SJSA1 (cell line): Measurements from ENCODE around the gene PDE11A. TPM values are rescaled to one million over a fixed set of nuclear protein-coding genes. Genes with fewer than 3 reads are reported as not detected.

Experiments used
- DNase-seq, 2 experiments: peaks; one replicate each; pipeline ENCODE4 v3.0.0-alpha.2; 2015 to 2020; ENCODE audit warnings: low spot score in 2 of 2, low read depth in 1 of 2
- H3K27ac ChIP-seq: fragments of 250-450 bp; sonication (Bioruptor Pico); 2 replicates; pipeline ENCODE4 v1.5.1; 2020; ENCODE audit warnings: mild to moderate bottlenecking, moderate library complexity
- H3K27me3 ChIP-seq: fragments of 250-450 bp; sonication (Bioruptor Pico); replicated peaks from 2 replicates; pipeline ENCODE4 v1.5.1; 2020; ENCODE audit warnings: mild to moderate bottlenecking, moderate library complexity
- H3K36me3 ChIP-seq: fragments of 250-450 bp; sonication (Bioruptor Pico); 2 replicates; pipeline ENCODE4 v1.5.1; 2020; ENCODE audit warnings: mild to moderate bottlenecking
- H3K4me1 ChIP-seq: fragments of 250-450 bp; sonication (Bioruptor Pico); replicated peaks from 2 replicates; pipeline ENCODE4 v1.6.1; 2021; ENCODE audit warnings: mild to moderate bottlenecking
- H3K4me3 ChIP-seq: fragments of 250-450 bp; sonication (Bioruptor Pico); 2 replicates; pipeline ENCODE4 v1.5.1; 2020; ENCODE audit warnings: mild to moderate bottlenecking
- H3K9me3 ChIP-seq: fragments of 250-450 bp; sonication (Bioruptor Pico); replicated peaks from 2 replicates; pipeline ENCODE4 v1.5.1; 2020; ENCODE audit warnings: mild to moderate bottlenecking
- total RNA-seq: library from RNA; depleted of rRNA; stranded (reverse); fragments of >200 nt; shearing (Covaris generic); gene quantifications from 2 replicates; pipeline ENCODE4 v1.2.3, GENCODE V29; 2014

Gene PDE11A
- total RNA-seq, 1 experiment from 2014 or later, result 0.42 TPM

DNA sequence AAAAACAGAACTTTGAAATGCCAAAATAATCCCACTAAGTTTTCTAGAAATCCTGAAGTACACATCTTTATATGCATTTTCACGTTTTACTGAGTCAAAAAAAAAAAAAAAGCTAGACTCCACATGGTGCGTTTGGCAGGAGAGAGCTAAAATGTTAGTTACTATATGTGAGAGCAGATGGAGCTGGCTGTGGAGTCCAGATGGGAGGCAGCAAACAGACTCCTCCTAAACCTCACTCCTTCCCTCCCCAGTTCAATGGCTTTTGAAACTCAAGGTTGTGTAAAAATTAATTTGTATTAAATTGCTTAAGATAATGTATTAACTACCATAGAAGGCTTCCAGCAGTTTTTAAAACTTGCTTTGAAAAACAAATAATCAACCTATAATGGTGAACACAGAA is 431.2 kb downstream of the PDE11A start:
- no peak overlapping the region for H3K27ac ChIP-seq
- no peak overlapping the region for H3K4me3 ChIP-seq
- no peaks in the 10 kb centered on the region; the same call in 1 of the 2 replicates for H3K27me3 ChIP-seq
- no peaks in the 10 kb centered on the region for H3K9me3 ChIP-seq
- no peaks in the 10 kb centered on the region for H3K4me1 ChIP-seq
- H3K36me3 ChIP-seq, result no peaks in the 10 kb centered on the region
- DNase-seq, result no peak

DNA sequence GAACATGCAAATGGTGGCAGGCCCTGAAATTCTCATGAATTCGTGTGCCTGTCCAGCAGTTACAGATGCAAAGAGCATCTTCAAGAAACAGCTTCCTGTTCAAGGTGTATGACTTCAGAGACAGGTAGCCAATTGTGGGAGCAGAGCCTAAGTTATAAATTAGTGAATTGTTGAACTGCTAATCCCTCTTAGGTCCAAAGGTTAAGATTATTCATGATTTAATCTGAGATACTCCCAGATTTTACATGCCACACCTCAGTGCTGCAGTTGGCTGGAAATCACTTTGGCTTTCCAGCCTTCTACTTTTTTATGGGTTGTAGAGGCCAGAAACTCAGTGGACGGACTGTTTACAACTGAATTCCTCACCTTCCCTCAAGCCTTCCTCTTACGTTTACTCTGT is 432.2 kb downstream of the PDE11A start:
- Histone ChIP-seq H3K27ac (no peak overlapping the region), H3K36me3 (no peaks in the 10 kb centered on the region)

DNA sequence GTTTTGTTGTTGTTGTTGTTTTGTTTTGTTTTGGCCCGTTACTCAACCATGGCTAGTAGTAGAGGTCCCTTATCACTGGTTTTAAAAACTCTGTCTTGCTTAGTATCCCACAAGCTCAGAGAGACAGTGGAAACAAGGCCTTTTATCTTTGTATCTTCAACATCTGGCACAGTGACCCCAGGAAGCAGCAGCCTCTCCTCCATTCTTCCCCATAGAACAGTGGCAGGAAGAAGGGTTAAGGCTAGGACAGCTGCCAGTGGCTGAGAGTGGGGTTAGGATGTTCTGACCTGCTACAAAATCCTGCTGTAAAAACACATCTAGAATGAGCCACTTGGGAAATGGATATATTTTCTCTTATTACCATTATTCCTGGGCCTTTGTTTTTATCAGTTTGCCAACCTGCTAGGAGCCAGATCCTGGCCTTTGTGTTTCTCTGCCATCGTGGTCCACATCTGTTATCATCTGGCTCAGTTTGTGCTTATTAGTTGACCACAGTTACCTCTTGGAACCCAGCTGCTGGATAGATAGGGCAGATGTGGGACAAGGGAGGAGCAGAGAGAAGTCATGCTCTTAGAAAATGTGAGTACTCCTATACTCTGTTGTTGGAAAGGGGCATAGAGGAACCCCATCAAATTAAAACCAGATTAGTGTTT is 433.2 kb downstream of the PDE11A start:
- no peak for DNase-seq
- no peak overlapping the region for H3K4me3 ChIP-seq
- no peaks in the 10 kb centered on the region; the same call in 1 of the 2 replicates for H3K27me3 ChIP-seq
- no peaks in the 10 kb centered on the region for H3K4me1 ChIP-seq
- H3K27ac ChIP-seq, result no peak overlapping the region
- H3K36me3 ChIP-seq, result no peaks in the 10 kb centered on the region
- H3K9me3 ChIP-seq, result no peaks in the 10 kb centered on the region

More for the DNA sequence above, 432.2 kb downstream of the PDE11A start:
- no peaks in the 10 kb centered on the region; the same call in 1 of the 2 replicates for H3K27me3 ChIP-seq
- no peaks in the 10 kb centered on the region for H3K4me1 ChIP-seq
- DNase-seq, result no peak
- no peak overlapping the region for H3K4me3 ChIP-seq
- H3K9me3 ChIP-seq, result no peaks in the 10 kb centered on the region

DNA sequence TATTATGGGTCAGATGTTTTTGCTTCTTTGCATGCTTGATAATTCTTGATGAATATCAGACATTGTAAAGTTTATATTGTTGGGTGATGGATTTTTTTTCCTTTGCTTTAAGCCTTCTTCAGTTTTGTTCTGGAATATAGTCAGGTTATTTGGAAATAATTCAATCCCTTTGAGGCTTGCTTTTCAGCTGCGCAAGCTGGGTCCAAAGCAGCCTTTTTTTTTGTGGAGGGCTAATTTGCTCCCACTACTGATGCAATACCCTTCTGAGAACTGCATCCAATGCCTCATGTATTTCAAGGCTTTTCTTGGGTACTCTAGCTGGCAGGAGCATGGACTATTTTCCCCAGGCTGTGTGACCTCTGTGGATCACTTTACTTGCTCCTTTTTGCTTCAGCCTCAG is 434.1 kb downstream of the PDE11A start:
- H3K36me3 ChIP-seq, result no peaks in the 10 kb centered on the region
- no peaks in the 10 kb centered on the region for H3K9me3 ChIP-seq
- no peak overlapping the region for H3K27ac ChIP-seq
- DNase-seq, result no peak
- no peaks in the 10 kb centered on the region; the same call in 1 of the 2 replicates for H3K27me3 ChIP-seq
- H3K4me3 ChIP-seq, result no peak overlapping the region
- H3K4me1 ChIP-seq, result no peaks in the 10 kb centered on the region

DNA sequence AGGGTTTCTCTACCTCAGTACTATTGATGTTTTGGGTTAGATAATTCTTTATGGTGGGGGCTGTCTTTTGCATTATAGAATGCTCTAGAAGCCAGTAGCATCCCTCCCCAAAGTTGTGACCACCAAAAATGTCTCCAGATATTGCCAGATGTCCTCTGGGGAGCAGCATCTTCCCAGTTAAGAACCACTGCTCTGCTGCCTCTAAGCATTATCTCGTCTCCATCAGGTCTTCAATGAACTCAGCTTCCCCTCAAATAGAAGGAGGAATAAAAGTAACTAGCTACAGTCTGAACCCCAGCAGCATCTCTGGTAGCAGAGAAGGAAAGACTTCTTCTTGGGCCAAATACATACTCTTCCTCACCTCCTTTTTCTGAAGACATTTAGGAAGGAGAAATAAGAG is 435.9 kb downstream of the PDE11A start:
- H3K4me1 ChIP-seq, result no peaks in the 10 kb centered on the region
- no peak overlapping the region for H3K4me3 ChIP-seq
- H3K27me3 ChIP-seq, result no peaks in the 10 kb centered on the region
- no peak overlapping the region for H3K27ac ChIP-seq
- H3K36me3 ChIP-seq, result no peaks in the 10 kb centered on the region
- H3K9me3 ChIP-seq, result no peaks in the 10 kb centered on the region
- DNase-seq, result no peak

DNA sequence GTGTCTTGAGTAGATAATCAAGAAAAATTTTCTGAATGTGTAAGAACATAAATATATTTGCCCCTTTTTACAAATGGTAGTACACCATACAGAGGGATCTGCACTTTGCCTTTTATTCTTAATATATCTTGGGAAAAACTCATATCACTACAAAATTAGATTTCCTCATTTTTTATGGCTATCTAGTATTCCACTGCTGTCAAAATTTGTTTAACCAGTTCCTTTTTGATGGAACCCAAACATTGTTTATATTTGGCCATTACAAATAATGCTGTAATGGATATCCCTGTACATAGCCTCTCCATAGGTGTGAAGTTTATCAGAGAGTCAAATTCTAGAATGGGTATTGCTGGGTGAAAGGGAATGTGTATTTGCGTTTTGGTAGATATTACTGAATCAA is 436.9 kb downstream of the PDE11A start:
- H3K4me3 ChIP-seq, result no peak overlapping the region
- DNase-seq, result no peak
- no peak overlapping the region for H3K27ac ChIP-seq
- no peaks in the 10 kb centered on the region for H3K36me3 ChIP-seq
- no peaks in the 10 kb centered on the region for H3K4me1 ChIP-seq
- H3K9me3 ChIP-seq, result no peaks in the 10 kb centered on the region
- H3K27me3 ChIP-seq, result no peaks in the 10 kb centered on the region

DNA sequence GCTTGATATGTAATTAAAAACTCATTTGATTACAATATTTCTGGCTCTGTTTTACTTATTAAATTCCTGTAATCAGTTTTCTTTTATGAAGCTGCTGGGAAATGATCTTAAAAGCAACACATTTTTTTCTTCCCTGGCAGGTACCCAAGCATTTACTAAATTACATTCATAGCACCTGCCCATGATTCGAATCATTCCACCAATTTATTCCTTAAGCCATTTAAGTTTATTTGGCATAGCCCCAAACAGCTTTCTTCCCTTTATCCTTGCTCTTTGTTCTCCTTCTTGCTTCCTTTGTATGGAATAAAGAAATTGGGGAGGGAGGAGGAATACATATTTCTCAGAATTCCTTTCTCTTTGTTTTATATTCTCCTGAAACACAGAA is 438.7 kb downstream of the PDE11A start:
- no peaks in the 10 kb centered on the region for H3K27me3 ChIP-seq
- H3K4me3 ChIP-seq, result no peak overlapping the region
- H3K9me3 ChIP-seq, result no peaks in the 10 kb centered on the region
- DNase-seq, result no peak
- H3K27ac ChIP-seq, result no peak overlapping the region
- H3K36me3 ChIP-seq, result no peaks in the 10 kb centered on the region
- no peaks in the 10 kb centered on the region for H3K4me1 ChIP-seq

DNA sequence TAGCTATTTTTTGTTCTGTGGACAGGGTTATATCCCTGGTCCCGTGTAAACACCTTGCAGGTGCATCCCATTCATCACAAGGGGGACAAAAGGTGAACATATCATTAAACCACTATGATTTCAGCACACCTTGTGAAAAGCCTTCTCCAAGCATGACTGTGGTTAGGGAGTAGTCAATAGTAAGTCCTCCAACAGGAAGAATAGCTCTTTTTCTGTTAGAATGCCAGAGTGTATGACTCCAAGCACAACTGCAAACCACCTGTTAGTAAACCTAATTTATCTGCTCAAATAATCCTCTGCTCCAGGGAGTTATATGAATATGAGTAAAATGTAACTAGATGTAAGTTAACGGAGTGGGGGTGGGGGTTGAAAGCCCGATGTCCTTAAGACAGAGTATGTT is 439.5 kb downstream of the PDE11A start:
- H3K4me1 ChIP-seq, result no peaks in the 10 kb centered on the region
- H3K27me3 ChIP-seq, result no peaks in the 10 kb centered on the region
- DNase-seq, result no peak
- H3K36me3 ChIP-seq, result no peaks in the 10 kb centered on the region
- H3K9me3 ChIP-seq, result no peaks in the 10 kb centered on the region
- no peak overlapping the region for H3K4me3 ChIP-seq
- no peak overlapping the region for H3K27ac ChIP-seq

DNA sequence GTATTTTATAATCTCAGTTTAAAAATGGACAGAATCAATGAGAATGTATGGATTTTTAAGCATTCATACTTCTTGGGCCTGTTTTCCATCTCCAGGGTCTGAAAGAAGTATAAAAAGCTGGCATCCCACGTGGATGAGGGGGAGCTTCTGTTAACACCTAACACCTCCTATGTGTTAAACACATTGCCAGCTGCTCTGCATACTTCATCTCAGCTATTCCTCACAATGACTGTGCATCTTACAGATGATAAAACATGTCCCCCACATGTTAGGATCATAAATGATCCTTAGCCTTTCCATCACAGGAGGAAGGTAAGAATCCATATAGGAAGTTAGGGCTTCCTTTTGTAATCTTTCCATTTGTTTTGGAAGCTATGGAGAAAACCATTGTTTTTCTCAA is 440.9 kb downstream of the PDE11A start:
- Histone ChIP-seq H3K4me3 (no peak overlapping the region), H3K36me3 (no peaks in the 10 kb centered on the region), H3K27me3 (no peaks in the 10 kb centered on the region), H3K4me1 (no peaks in the 10 kb centered on the region), H3K27ac (no peak overlapping the region), H3K9me3 (no peaks in the 10 kb centered on the region)
- DNase-seq, result no peak

DNA sequence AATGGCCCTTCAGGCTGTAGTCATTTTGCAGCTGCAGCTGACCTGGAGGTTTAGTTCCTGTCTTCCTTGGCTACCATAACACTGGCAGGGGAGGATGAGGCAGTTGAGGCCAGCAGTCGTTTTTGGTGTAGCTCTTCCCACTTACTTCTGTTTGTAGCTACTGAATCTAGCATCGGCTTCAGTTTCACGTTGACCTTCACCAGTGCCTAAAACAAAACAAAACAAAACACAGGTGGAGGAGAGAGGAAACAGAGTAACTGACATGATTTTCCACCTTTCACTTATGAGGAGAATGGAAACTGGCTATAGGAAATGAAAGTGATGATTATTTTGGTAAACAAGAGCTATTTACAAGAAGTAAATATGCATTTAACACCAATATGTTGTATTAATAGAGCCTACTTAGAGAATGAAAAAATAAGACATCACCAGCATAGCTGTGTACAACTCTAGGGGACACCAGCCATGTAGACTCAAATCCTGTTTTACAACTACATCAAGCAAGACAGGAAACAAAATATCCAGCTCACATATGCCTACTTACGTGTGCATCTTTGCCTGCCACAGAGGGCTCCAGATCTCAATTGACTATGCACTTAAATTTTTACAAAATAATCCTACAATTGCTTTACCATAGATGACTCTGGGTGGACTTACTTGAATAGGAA is 443.1 kb downstream of the PDE11A start:
- no peaks in the 10 kb centered on the region for H3K9me3 ChIP-seq
- no peaks in the 10 kb centered on the region for H3K4me1 ChIP-seq
- no peak for DNase-seq

DNA sequence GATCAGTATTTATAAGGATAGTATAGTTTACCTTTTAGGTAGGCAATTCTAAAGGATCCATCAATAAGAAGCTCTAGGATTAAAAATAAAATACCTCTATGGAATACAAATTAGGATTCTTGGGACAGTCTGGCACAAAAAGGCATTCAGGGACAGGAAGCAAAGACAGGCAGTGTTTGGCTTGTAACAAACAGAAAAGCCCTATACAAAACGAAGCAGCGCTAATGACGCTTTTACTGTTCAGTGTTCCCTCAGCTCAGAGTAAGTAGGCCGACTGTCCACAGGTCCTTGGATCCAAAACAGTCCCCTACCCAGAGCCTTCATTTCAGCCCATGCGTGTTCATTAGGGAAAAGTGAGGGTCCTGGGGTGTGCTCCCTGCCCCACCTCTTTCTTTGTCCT is 443.7 kb downstream of the PDE11A start:
- H3K4me3 ChIP-seq, result no peak overlapping the region
- no peak overlapping the region for H3K27ac ChIP-seq

More for the DNA sequence above, 443.1 kb downstream of the PDE11A start:
- no peak overlapping the region for H3K4me3 ChIP-seq
- H3K27ac ChIP-seq, result no peak overlapping the region
- H3K27me3 ChIP-seq, result no peaks in the 10 kb centered on the region
- H3K36me3 ChIP-seq, result no peaks in the 10 kb centered on the region

DNA sequence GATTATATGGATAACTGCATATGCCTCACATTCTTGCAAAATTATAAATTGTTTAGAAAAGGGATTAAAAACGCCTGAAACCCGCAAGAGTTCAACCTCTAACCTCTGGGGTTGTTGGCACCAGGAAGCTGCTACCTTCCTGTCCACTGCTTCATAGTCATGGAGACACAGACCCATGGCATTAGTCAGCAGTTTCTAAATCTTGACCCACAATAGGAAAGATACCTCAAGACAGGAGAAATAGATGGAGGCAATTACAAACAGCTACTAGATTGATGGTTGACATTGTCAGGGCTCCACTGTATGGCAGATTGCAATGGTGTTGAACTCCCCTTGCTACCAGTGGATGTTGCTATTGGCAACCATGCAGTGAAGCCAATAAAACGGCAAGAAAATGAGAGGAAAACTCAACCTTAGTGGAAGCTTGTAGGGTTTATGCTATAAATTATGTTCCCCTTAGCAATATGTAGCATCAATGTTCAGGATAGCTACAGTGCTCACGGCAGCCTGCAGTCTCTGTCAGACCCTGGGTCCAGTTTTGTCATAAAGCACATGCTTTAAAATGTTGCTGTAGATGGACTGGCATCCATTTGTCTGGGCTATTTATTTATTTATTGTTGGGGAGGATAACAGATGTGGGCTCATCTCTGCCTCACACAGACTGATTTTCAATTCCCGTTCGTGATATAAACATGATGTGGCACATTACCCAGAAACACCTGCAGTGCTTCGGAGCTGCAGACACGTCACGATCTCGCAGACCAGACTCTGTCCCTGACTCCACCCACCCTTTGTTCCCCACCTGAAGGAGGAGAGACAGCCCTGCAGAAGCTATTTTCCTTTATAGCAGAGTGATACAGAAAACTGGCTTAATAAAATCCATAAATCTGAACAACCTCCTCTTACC is 446.6 kb downstream of the PDE11A start:
- Histone ChIP-seq H3K9me3 (no peaks in the 10 kb centered on the region), H3K36me3 (no peaks in the 10 kb centered on the region), H3K27me3 (no peaks in the 10 kb centered on the region; the same call in 1 of the 2 replicates), H3K27ac (no peak overlapping the region), H3K4me1 (no peaks in the 10 kb centered on the region), H3K4me3 (no peak overlapping the region)
- DNase-seq, result no peak

More for the DNA sequence above, 443.7 kb downstream of the PDE11A start:
- no peaks in the 10 kb centered on the region for H3K36me3 ChIP-seq
- H3K9me3 ChIP-seq, result no peaks in the 10 kb centered on the region
- no peaks in the 10 kb centered on the region; the same call in 1 of the 2 replicates for H3K27me3 ChIP-seq
- H3K4me1 ChIP-seq, result no peaks in the 10 kb centered on the region
- DNase-seq, result no peak

DNA sequence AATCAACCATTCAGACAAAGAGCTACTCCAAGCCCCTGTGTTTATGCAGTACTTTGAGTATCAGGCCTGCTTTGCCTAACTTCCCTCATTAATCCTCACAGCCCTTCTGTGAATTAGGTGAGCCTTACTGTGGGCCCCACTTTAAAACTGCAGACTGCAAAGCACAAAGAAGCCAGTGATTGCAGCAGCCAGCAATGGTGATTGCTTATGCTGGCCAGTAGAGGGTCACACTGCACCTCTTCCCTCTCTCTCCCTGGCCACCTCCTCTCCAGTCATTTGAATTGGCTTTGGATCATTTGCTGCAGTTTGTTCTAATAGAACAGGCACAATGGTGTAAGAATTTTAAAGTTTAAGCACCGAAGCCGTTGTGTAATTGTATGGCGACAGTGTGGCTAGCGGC is 450.1 kb downstream of the PDE11A start:
- H3K4me1 ChIP-seq, result peaks cover 4% of the 10 kb centered on the region; the same call in 1 of the 2 replicates
- no peaks in the 10 kb centered on the region for H3K9me3 ChIP-seq
- no peaks in the 10 kb centered on the region; the same call in 1 of the 2 replicates for H3K27me3 ChIP-seq
- no peaks in the 10 kb centered on the region for H3K36me3 ChIP-seq
- no peak overlapping the region for H3K27ac ChIP-seq
- DNase-seq, result no peak
- no peak overlapping the region for H3K4me3 ChIP-seq

DNA sequence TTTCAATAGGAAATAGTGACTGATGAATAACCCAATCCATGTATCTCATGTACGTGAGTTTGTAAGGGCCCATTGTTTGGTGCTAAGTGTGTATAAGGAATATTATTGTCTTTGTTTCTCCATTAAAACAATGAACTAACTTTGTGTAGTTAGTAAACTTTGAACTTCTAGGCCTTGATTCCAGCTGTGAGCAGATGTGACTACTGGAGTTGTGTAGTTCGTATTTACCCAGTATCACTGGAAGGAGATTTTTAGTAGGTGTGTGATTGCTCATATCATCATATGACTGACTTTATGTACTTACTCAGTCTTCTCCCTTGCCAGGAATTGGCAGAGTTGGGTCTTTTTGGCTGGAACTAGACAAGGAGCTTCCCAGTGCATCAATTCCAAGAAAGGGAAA is 452.6 kb downstream of the PDE11A start:
- no peak overlapping the region for H3K27ac ChIP-seq
- no peaks in the 10 kb centered on the region for H3K9me3 ChIP-seq
- peaks cover 4% of the 10 kb centered on the region; the same call in 1 of the 2 replicates for H3K4me1 ChIP-seq
- no peak overlapping the region for H3K4me3 ChIP-seq
- no peak for DNase-seq
- H3K36me3 ChIP-seq, result no peaks in the 10 kb centered on the region
- H3K27me3 ChIP-seq, result no peaks in the 10 kb centered on the region; the same call in 1 of the 2 replicates
